DND-41 (cell line): ENCODE measurements around the gene KAZALD1.
A peak's percentile ranks its signal among the peaks of the same experiment; 100 is the strongest.

Source experiments
- ATAC-seq: fragments of 200-7000 bp; cut with Tn5 transposase; 3 replicates; pipeline ENCODE4 v1.9.1; 2021; ENCODE audit warnings: low read depth; ENCODE audit not compliant: insufficient read depth
- DNase-seq: peaks from one replicate; pipeline ENCODE4 v3.0.0-alpha.2; 2020
- H2AFZ ChIP-seq: 2 replicates; pipeline ENCODE4 v1.6.0; 2012; ENCODE audit warnings: low read depth, low read length
- H3K27ac ChIP-seq: 2 replicates; pipeline ENCODE4 v1.5.1; 2012; ENCODE audit warnings: low read length, inconsistent platforms
- H3K27me3 ChIP-seq: fragments of 200-600 bp; sonication (generic); 2 replicates; pipeline ENCODE4 v1.6.0; 2012; ENCODE audit warnings: low read length, mild to moderate bottlenecking, inconsistent platforms; ENCODE audit not compliant: insufficient read depth, poor library complexity
- H3K36me3 ChIP-seq: 2 replicates; pipeline ENCODE4 v1.5.1; 2012; ENCODE audit warnings: low read length, inconsistent platforms; ENCODE audit not compliant: insufficient read depth
- H3K4me1 ChIP-seq: 2 replicates; pipeline ENCODE4 v1.5.1; 2012; ENCODE audit warnings: mild to moderate bottlenecking, low read length; ENCODE audit not compliant: insufficient read depth
- H3K4me2 ChIP-seq: 2 replicates; pipeline ENCODE4 v1.6.0; 2012; ENCODE audit warnings: mild to moderate bottlenecking, moderate library complexity, low read length, inconsistent platforms; ENCODE audit not compliant: insufficient read depth
- H3K4me3 ChIP-seq, 2 experiments: fragments of 200-600 bp in 1 of 2; shearing (Covaris generic) in 1 of 2; 2 replicates each; pipeline ENCODE4 v1.5.1; 2012 to 2016; ENCODE audit warnings: inconsistent platforms in 2 of 2, low read length in 2 of 2, mild to moderate bottlenecking in 2 of 2, low read depth in 1 of 2, moderate library complexity in 1 of 2
- H3K79me2 ChIP-seq: 2 replicates; pipeline ENCODE4 v1.6.0; 2012; ENCODE audit warnings: low read length, inconsistent platforms; ENCODE audit not compliant: insufficient read depth
- H3K9ac ChIP-seq: 2 replicates; pipeline ENCODE4 v1.6.0; 2012; ENCODE audit warnings: low read depth, mild to moderate bottlenecking, inconsistent platforms, low read length, moderate library complexity
- H3K9me3 ChIP-seq: 2 replicates; pipeline ENCODE4 v1.5.1; 2012; ENCODE audit warnings: low read length, moderate library complexity, mild to moderate bottlenecking, inconsistent platforms; ENCODE audit not compliant: insufficient read depth, severe bottlenecking
- H4K20me1 ChIP-seq: 2 replicates; pipeline ENCODE4 v1.6.0; 2012; ENCODE audit warnings: low read length; ENCODE audit not compliant: insufficient read depth
- CTCF ChIP-seq: IDR thresholded peaks from 2 replicates; pipeline ENCODE4 v1.5.1; 2012; ENCODE audit warnings: borderline replicate concordance, low read length, moderate library complexity, mild to moderate bottlenecking; ENCODE audit not compliant: poor library complexity, severe bottlenecking; ENCODE audit errors: extremely low read depth
- EZH2 ChIP-seq: IDR thresholded peaks from 3 replicates; pipeline ENCODE4 v1.6.1; 2012; ENCODE audit warnings: borderline replicate concordance, low read depth, mild to moderate bottlenecking, moderate library complexity, low read length, inconsistent platforms; ENCODE audit not compliant: severe bottlenecking

The KAZALD1 gene

GRCh38 chr10:101014230-101014884 lies 47.4 kb upstream of the KAZALD1 start:
- peaks cover 7% of the 10 kb centered on the region; the same call in 1 of the 2 replicates for H3K4me1 ChIP-seq
- H3K4me3 ChIP-seq = no peak overlapping the region
- no peak overlapping the region for H3K9ac ChIP-seq
- DNase-seq = peak; percentile 77
- no peak overlapping the region for H3K27ac ChIP-seq
- H3K79me2 ChIP-seq = no peaks in the 10 kb centered on the region
- TF ChIP-seq EZH2 (no peak), CTCF (peak; percentile 92)
- no peaks in the 10 kb centered on the region for H3K36me3 ChIP-seq
- peaks cover 7% of the 10 kb centered on the region for H4K20me1 ChIP-seq
- no peak overlapping the region; the same call in 1 of the 2 replicates for H2AFZ ChIP-seq
- H3K9me3 ChIP-seq = no peaks in the 10 kb centered on the region
- ATAC-seq = peak; percentile 73
- peaks cover 4% of the 10 kb centered on the region for H3K27me3 ChIP-seq
- H3K4me2 ChIP-seq = no peak overlapping the region

GRCh38 chr10:101014966-101015581 lies 46.7 kb upstream of the KAZALD1 start:
- Histone ChIP-seq H3K9ac (no peak overlapping the region), H3K79me2 (no peaks in the 10 kb centered on the region), H3K36me3 (no peaks in the 10 kb centered on the region), H2AFZ (no peak overlapping the region), H3K27ac (no peak overlapping the region), H3K4me3 (no peak overlapping the region), H3K27me3 (peaks cover 4% of the 10 kb centered on the region), H4K20me1 (peaks cover 7% of the 10 kb centered on the region), H3K4me2 (no peak overlapping the region), H3K4me1 (peaks cover 7% of the 10 kb centered on the region; the same call in 1 of the 2 replicates), H3K9me3 (no peaks in the 10 kb centered on the region)
- TF ChIP-seq EZH2 = no peak
- TF ChIP-seq CTCF = no peak
- DNase-seq (no peak), ATAC-seq (no peak)

- Histone ChIP-seq H3K9me3 (no peaks in the 10 kb centered on the region), H2AFZ (no peak overlapping the region), H3K27me3 (peaks cover 4% of the 10 kb centered on the region), H4K20me1 (peaks cover 7% of the 10 kb centered on the region), H3K4me1 (peaks cover 7% of the 10 kb centered on the region; the same call in 1 of the 2 replicates), H3K9ac (no peak overlapping the region), H3K4me2 (no peak overlapping the region), H3K36me3 (no peaks in the 10 kb centered on the region), H3K4me3 (no peak overlapping the region), H3K79me2 (no peaks in the 10 kb centered on the region), H3K27ac (no peak overlapping the region)
- TF ChIP-seq EZH2 = no peak
- no peak for TF ChIP-seq CTCF
- ATAC-seq (no peak), DNase-seq (no peak)
These were observed 46.2 kb upstream of the KAZALD1 start for GRCh38 chr10:101015582-101015973.
